ENCODE data around the gene TEX55. TPM values are rescaled to one million over a fixed set of nuclear protein-coding genes. Genes with fewer than 3 reads are reported as not detected.

Gene TEX55
- total and polyA plus RNA-seq, 9 of the 15 experiments (the other 6 are each of a cell fraction or from before 2014, with no cell fraction given) = not detected

GRCh38 chr3:119098619-119099222 is 47.2 kb upstream of the TEX55 start (continued):
- TF ChIP-seq SLC30A9 (CRISPR knock-in tag; IDR thresholded peaks at IDR 0.05) = no peak
- no peak for TF ChIP-seq POLR2B (IDR thresholded peaks at IDR 0.05; ENCODE audit: low read depth, partially characterized antibody)
- no peak for TF ChIP-seq HOXB6 (CRISPR knock-in tag; IDR thresholded peaks at IDR 0.05; ENCODE audit: borderline replicate concordance)
- TF ChIP-seq FOXK1 (CRISPR knock-in tag; IDR thresholded peaks at IDR 0.05; ENCODE audit: borderline replicate concordance) = no peak
- TF ChIP-seq RAD21 (CRISPR knock-in tag; conservative IDR thresholded peaks at IDR 0.05 in 1 of 2, IDR thresholded peaks at IDR 0.05 in 1 of 2) = peak; percentile 93 to 94

GRCh38 chr3:119099785-119100184 is 46.2 kb upstream of the TEX55 start:
- POLR2A ChIA-PET = no interaction called here
- 0% methylated on average over 2 of the region's 2 CpGs for WGBS (ENCODE audit: insufficient coverage, low coverage, missing lambda C conversion rate)

More at GRCh38 chr3:119099785-119100184, 46.2 kb upstream of the TEX55 start:
- Histone ChIP-seq H3K4me1 (replicated peaks in 1 of 2; ENCODE audit: control insufficient read depth in 2 of 2, insufficient read depth in 2 of 2, low read length in 2 of 2) (no peaks in the 10 kb centered on the region), H3K79me2 (ENCODE audit: control insufficient read depth, insufficient read depth, low read length) (no peaks in the 10 kb centered on the region), H2AFZ (ENCODE audit: low read depth, low read length) (no peak overlapping the region), H3K27me3 (ENCODE audit: control insufficient read depth in 2 of 2, insufficient read depth in 2 of 2, low read length in 2 of 2) (no peaks in the 10 kb centered on the region), H3K27ac (ENCODE audit: extremely low read depth, low read depth, low read length) (no peak overlapping the region), H4K20me1 (replicated peaks; ENCODE audit: control insufficient read depth, insufficient read depth, low read length) (no peaks in the 10 kb centered on the region), H3K9me1 (ENCODE audit: control insufficient read depth, insufficient read depth, low read length) (no peaks in the 10 kb centered on the region), H3K36me3 (ENCODE audit: control insufficient read depth, insufficient read depth, low read length) (no peaks in the 10 kb centered on the region), H3K9me3 (replicated peaks; ENCODE audit: control insufficient read depth, insufficient read depth, low read depth, low read length) (no peaks in the 10 kb centered on the region), H3K4me3 (no peak overlapping the region), H3K4me2 (ENCODE audit: insufficient read depth, low read length) (no peak overlapping the region), H3K9ac (ENCODE audit: insufficient read depth in 1 of 2, low read depth in 2 of 2, low read length in 2 of 2) (no peak overlapping the region)
- no peak for ATAC-seq
- intact Hi-C loops (cut with micrococcal nuclease) = loop anchor here (5.0 to 10.0 kb wide), 2 partner anchors 62 to 585 kb away; no protein-coding TSS in a partner anchor
- DNase-seq (ENCODE audit: extremely low read depth in 1 of 4, low spot score in 3 of 4) = no peak
- no peak for TF ChIP-seq TAF1 (IDR thresholded peaks at IDR 0.05; ENCODE audit: control insufficient read depth, extremely low read depth, insufficient read depth, low read length, severe bottlenecking)
- TF ChIP-seq TAF9B (IDR thresholded peaks at IDR 0.05; ENCODE audit: partially characterized antibody) = no peak
- no peak for TF ChIP-seq NBN (IDR thresholded peaks at IDR 0.05; ENCODE audit: low read depth)
- TF ChIP-seq MBD2 (IDR thresholded peaks at IDR 0.05; ENCODE audit: borderline replicate concordance, low read depth) = no peak
- TF ChIP-seq ARHGAP35 (IDR thresholded peaks at IDR 0.05; ENCODE audit: partially characterized antibody) = no peak
- BruUV-seq (replicated peaks) = no TSS peak
- no peak for FAIRE-seq
- in situ Hi-C loops (cut with MboI) = no loop called here
- CTCF ChIA-PET (ENCODE audit: low intra/inter-chr PET ratio) = interaction anchor here (5.1 kb wide), 1 partner anchor 216 kb away, joined by 83 read pairs; no protein-coding TSS in a partner anchor
